GM12875 (cell line): ENCODE data around the gene GPR141.
"Not testable (repeated sequence)": the region's sequence is repeated elsewhere in the genome, so short reads cannot be mapped to it uniquely, and the experiment has no call there.

Experiments used
- H3K4me3 ChIP-seq: one replicate; pipeline ENCODE4 v1.5.1; 2011; ENCODE audit warnings: low read depth, low read length, control low read depth
- TF ChIP-seq, protein P1 (sequence below): IDR thresholded peaks from 2 replicates; pipeline ENCODE4 v1.5.1; 2011; ENCODE audit warnings: low read depth, mild to moderate bottlenecking, control low read depth, inconsistent platforms, low read length, moderate library complexity, borderline replicate concordance; ENCODE audit not compliant: insufficient read depth

GPR141 gene

GRCh38 chr7:37703361-37703760, 19.8 kb downstream of the GPR141 start:
- TF ChIP-seq, protein P1, sequence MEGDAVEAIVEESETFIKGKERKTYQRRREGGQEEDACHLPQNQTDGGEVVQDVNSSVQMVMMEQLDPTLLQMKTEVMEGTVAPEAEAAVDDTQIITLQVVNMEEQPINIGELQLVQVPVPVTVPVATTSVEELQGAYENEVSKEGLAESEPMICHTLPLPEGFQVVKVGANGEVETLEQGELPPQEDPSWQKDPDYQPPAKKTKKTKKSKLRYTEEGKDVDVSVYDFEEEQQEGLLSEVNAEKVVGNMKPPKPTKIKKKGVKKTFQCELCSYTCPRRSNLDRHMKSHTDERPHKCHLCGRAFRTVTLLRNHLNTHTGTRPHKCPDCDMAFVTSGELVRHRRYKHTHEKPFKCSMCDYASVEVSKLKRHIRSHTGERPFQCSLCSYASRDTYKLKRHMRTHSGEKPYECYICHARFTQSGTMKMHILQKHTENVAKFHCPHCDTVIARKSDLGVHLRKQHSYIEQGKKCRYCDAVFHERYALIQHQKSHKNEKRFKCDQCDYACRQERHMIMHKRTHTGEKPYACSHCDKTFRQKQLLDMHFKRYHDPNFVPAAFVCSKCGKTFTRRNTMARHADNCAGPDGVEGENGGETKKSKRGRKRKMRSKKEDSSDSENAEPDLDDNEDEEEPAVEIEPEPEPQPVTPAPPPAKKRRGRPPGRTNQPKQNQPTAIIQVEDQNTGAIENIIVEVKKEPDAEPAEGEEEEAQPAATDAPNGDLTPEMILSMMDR: no peak
- H3K4me3 ChIP-seq: no peak overlapping the region

DNA sequence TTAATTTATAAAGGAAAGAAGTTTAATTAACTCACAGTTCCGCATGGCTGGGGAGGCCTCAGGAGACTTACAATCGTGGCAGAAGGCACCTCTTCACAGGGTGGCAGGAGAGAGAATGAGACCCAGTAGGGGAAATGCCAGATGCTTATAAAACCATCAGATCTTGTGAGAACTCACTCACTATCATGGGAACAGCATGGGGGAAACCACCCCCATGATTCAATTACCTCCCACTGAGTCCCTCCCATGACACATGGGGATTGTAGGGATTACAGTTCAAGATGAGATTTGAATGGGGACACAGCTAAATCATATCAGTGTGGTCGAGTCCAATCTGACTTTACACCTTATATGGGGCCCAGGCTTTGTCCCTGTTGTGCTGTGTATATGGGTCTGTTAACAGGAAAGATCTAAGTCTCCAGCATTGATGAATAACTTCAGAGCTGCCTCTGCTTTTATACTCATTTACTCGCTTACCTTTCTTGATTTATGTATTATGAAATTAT, 20.8 kb downstream of the GPR141 start:
- H3K4me3 ChIP-seq: not testable (repeated sequence)

GRCh38 chr7:37705976-37706375, 22.4 kb downstream of the GPR141 start:
- TF ChIP-seq, protein P1: no peak
- H3K4me3 ChIP-seq: no peak overlapping the region

GRCh38 chr7:37706804-37707203, 23.2 kb downstream of the GPR141 start:
- H3K4me3 ChIP-seq: no peak overlapping the region
- TF ChIP-seq, protein P1: no peak

DNA sequence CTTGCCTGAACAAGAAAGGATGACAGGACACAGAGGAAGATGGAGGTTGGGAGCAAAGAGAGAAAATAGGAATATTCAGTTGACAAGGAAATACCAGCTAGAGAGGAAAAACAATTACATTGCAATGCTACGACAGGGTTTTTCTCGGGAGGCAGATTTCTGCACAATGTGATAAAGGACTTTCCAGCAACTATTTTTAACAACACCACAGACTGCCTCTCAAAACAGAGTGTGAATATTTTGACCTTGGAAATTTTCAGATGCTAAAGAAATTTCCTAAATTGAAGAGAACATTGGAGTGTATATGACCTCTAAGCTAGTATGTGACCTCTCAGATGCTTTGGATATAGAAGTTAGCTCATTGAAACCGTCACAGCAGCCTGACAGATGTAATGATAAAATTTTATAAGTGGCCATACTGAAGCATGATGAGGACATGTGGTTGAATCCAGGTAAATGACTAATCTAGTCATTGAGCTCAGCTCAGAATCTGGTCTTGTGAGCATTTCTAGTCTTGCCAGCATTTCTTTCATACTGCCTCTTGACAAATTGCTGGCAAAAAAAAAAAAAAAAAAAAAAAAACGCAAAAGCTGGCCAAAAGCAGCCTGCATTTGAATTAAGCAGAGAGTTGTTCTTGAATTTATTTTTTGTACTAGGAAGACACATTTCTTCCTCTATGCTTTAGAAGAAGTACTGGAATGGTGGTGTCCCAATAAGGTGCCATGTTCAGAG, 24.4 kb downstream of the GPR141 start:
- TF ChIP-seq, protein P1: no peak
- no peak overlapping the region for H3K4me3 ChIP-seq

- no peak overlapping the region for H3K4me3 ChIP-seq
- TF ChIP-seq, protein P1: no peak
These were observed 26.3 kb downstream of the GPR141 start for GRCh38 chr7:37709631-37710509.

- H3K4me3 ChIP-seq: no peak overlapping the region
- TF ChIP-seq, protein P1: no peak
These were observed 30.0 kb downstream of the GPR141 start for GRCh38 chr7:37713613-37714012.
